Right lobe of liver (tissue), 4 donors: Measurements from ENCODE around the gene PLA2G4D.

Source experiments
- CTCF ChIP-seq, 4 donors: fragments of 200-600 bp in 3 of 4; fragments of 450-650 bp in 1 of 4; IDR thresholded peaks; one replicate each; pipeline versions ENCODE4 v1.5.1 to v1.8.0; 2016 to 2022; ENCODE audit warnings: antibody characterized with exemption in 4 of 4, mild to moderate bottlenecking in 2 of 4
- POLR2A ChIP-seq: fragments of 450-650 bp; IDR thresholded peaks from one replicate; pipeline ENCODE4 v1.6.1; 2017; ENCODE audit warnings: antibody characterized with exemption, mild to moderate bottlenecking
- donor health status: DM: no; HTN: no; CAD: no.
- donor health status: DM: no; HTN: no; CAD: no.
- donor health status: DM: no; HTN: yes; CAD: no.

DNA sequence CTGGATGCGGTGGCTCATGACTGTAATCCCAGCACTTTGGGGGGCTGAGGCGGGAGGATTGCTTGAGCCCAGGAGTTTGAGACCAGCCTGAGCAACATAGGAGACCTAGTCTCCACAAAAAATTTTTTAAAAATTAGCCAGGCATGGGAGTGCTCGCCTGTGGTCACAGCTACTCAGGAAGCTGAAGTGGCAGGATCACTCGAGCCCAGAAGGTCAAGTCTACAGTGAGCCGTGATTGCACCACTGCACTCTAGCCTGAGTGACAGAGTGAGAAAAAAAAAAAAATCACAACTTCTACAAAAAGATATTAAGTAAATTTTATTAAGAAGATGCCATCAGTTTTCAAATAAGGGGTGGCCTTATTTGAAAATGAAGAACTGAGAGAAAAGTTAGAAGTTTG is 11.9 kb upstream of the PLA2G4D start:
- TF ChIP-seq CTCF (IDR thresholded peaks at IDR 0.05): no peak
- no peak for TF ChIP-seq POLR2A
